Smooth muscle cell of the brain vasculature (primary cell): Measurements from ENCODE around the gene CYLD.

Experiments
- DNase-seq: peaks from one replicate; pipeline ENCODE4 v3.0.0-alpha.2; 2012; ENCODE audit warnings: low read depth, low spot score

CYLD gene

DNA sequence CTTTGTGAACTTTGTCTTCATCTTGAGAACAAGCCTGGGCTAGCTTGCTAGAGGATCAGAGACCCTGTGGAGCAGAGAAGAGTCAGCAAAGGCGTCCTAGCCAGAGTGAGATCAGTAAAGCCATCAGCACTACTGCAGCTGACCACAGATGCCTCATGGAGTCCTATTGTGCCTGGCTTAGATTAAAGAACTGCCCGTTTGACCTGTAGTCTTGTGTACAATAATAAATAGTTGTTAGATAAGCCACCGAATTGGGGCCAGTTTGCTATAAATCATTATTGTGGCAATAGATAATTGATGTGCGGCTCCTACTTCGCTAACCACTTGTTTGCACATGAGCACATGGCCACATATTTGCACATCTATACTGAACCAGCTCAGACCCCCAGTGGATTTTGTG is 103.0 kb downstream of the CYLD start:
- no peak for DNase-seq

GRCh38 chr16:50845296-50845695 is 103.4 kb downstream of the CYLD start:
- no peak for DNase-seq

DNA sequence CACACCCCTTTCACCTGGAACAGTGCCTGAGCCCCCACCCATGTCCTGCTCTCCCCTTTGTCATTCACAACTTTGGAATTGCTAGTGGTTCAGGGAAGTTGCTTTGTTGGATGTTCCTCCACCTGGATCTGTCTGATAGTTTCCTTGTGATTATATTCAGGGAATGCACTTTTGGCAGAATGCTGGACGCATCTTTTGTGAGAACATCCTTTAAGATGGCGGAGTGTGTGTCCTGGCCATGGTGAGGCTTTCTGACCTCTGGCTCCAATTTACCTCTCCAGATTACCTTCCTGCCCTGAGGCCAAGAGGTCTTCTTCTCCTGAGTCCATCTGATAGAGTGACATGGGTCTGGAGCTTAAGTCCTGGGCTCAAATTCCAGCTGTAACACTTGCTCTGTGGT is 104.6 kb downstream of the CYLD start:
- no peak for DNase-seq

DNA sequence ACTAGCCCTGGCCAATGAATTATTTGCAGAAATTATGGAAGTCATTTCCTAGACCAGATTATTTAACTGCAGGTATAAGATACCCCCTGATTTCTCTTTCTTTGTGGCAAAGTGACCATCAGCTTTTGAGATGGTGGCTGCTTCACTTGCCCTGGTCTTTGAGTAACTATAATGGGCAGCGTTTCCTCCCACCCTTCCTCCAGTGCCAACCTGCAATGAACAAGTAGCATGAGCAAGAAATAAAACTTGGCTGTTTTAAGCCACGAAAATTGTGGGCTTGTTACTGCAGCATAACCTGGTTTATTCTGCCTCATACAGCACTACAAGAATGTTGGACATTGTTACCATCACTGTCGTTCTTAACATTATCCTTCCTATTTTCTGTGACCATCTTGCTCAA is 105.3 kb downstream of the CYLD start:
- no peak for DNase-seq

GRCh38 chr16:50848755-50849514 is 107.0 kb downstream of the CYLD start:
- DNase-seq = no peak
